Breast epithelium (tissue), 4 donors: ENCODE data around the gene PCGF1. TPM values are rescaled to one million over a fixed set of nuclear protein-coding genes. Genes with fewer than 3 reads are reported as not detected.

Source experiments
- DNase-seq, 2 donors: peaks; one replicate each; pipeline ENCODE4 v3.0.0-alpha.2; 2019; ENCODE audit warnings: low spot score in 2 of 2
- H3K27ac ChIP-seq, 2 donors: fragments of 200-600 bp; sonication (generic) in 1 of 2; one replicate each; pipeline ENCODE4 v1.5.1; 2016 to 2019; ENCODE audit warnings: mild to moderate bottlenecking in 1 of 2
- H3K27me3 ChIP-seq, 2 donors: fragments of 200-600 bp; sonication (generic) in 1 of 2; one replicate each; pipeline versions ENCODE4 v1.5.1 to v1.6.0; 2017 to 2019; ENCODE audit warnings: control low read depth in 1 of 2, mild to moderate bottlenecking in 1 of 2
- H3K36me3 ChIP-seq: fragments of 200-600 bp; one replicate; pipeline ENCODE4 v1.5.1; 2019
- H3K4me1 ChIP-seq, 2 donors: fragments of 200-600 bp; sonication (generic); one replicate each; pipeline ENCODE4 v1.5.1; 2016 to 2019; ENCODE audit warnings: control low read depth in 1 of 2
- H3K4me3 ChIP-seq, 3 donors: fragments of 200-600 bp; sonication (generic); 1 replicate in 2 of 3; 2 replicates in 1 of 3; pipeline ENCODE4 v1.5.1; 2016 to 2019; ENCODE audit warnings: mild to moderate bottlenecking in 3 of 3, moderate library complexity in 2 of 3
- H3K9me3 ChIP-seq, 2 donors: fragments of 200-600 bp; sonication (generic) in 1 of 2; one replicate each; pipeline ENCODE4 v1.5.1; 2016 to 2019; ENCODE audit warnings: control low read depth in 1 of 2
- CTCF ChIP-seq, 3 donors: fragments of 450-650 bp; IDR thresholded peaks; one replicate each; pipeline ENCODE4 v1.5.1; 2016 to 2017; ENCODE audit warnings: antibody characterized with exemption in 3 of 3, mild to moderate bottlenecking in 3 of 3, moderate library complexity in 3 of 3
- POLR2A ChIP-seq: fragments of 450-650 bp; IDR thresholded peaks from one replicate; pipeline ENCODE4 v1.6.1; 2016; ENCODE audit warnings: antibody characterized with exemption, mild to moderate bottlenecking, moderate library complexity
- POLR2AphosphoS5 ChIP-seq, 3 donors: sonication (generic); formaldehyde crosslinking; IDR thresholded peaks; one replicate each; pipeline ENCODE4 v1.6.1; 2017; ENCODE audit warnings: antibody characterized with exemption in 3 of 3
- intact Hi-C: fragments of 100-400 bp; cut with DNase I; formaldehyde crosslinking; loops from one replicate; pipeline ENCODE4 v1.15.1; 2023; ENCODE audit warnings: low total_unique reads
- total RNA-seq, 3 donors: library from RNA; depleted of rRNA; stranded (reverse); fragments of >200 nt; gene quantifications; one replicate each; pipeline ENCODE4 v1.1.0, GENCODE V29; 2016

PCGF1 gene
- total RNA-seq, 3 donors from 2014 or later: 18.3 to 20.3 (median 19.8) TPM

GRCh38 chr2:74522516-74522915 lies 15.0 kb upstream of the PCGF1 start:
- intact Hi-C loops: no loop called here
- Histone ChIP-seq H3K27ac (no peak overlapping the region), H3K36me3 (no peaks in the 10 kb centered on the region), H3K9me3 (no peaks in the 10 kb centered on the region), H3K4me1 (no peaks in the 10 kb centered on the region), H3K27me3 (peaks cover 0 to 30% of the 10 kb centered on the region in 2 donors), H3K4me3 (no peak overlapping the region)
- TF ChIP-seq CTCF (IDR thresholded peaks at IDR 0.05) (no peak), POLR2A (no peak), POLR2AphosphoS5 (IDR thresholded peaks at IDR 0.05) (no peak)
- no peak for DNase-seq

- Histone ChIP-seq H3K27me3 (peaks cover 17 to 86% of the 10 kb centered on the region in 2 donors), H3K4me3 (peak overlapping the region; percentile 21 to 68 (median 40)), H3K36me3 (no peaks in the 10 kb centered on the region), H3K27ac (no peak overlapping the region), H3K4me1 (no peaks in the 10 kb centered on the region), H3K9me3 (no peaks in the 10 kb centered on the region)
- TF ChIP-seq POLR2A: no peak
- TF ChIP-seq POLR2AphosphoS5 (IDR thresholded peaks at IDR 0.05): no peak
- no peak for TF ChIP-seq CTCF (IDR thresholded peaks at IDR 0.05)
- no peak for DNase-seq
- intact Hi-C loops: no loop called here
These were observed 9.2 kb upstream of the PCGF1 start for GRCh38 chr2:74516650-74517049.

DNA sequence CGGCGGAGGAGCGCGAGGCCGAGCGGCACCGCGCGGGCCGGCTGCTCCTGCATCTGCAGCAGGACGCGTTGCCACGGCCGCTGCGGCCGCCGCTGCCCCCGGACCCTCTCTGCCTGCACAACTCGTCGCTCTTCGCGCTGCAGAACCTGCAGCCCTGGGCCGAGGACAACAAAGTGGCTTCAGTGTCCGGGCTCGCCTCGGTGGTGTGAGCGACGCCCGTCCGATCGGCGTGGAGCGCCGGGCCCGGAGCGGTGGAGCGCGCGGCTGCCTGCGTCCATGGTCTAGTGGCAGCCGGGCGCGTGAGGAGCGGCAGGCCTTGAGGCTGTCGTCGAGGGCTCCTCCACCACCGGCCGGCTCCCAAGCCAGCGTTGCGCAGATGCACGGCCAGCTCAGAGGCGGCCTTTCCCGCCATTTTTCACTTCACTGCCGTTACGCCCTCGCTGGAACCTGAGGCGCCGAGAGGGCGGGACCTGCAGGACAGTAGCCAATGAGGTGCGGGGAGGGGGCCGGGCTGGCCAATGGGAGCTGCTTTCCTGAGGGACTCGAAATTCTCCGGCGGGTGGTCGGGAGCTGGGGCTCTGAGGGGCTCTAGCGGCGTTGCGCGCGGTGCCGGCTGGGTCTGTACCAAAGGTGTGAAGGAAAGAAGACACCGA lies 8.6 kb upstream of the PCGF1 start:
- no peaks in the 10 kb centered on the region for H3K9me3 ChIP-seq
- no peak for TF ChIP-seq POLR2A
- TF ChIP-seq POLR2AphosphoS5 (IDR thresholded peaks at IDR 0.05): no peak
- TF ChIP-seq CTCF (IDR thresholded peaks at IDR 0.05): no peak
- H3K36me3 ChIP-seq: no peaks in the 10 kb centered on the region
- no peaks in the 10 kb centered on the region for H3K4me1 ChIP-seq
- H3K4me3 ChIP-seq: peak overlapping the region; percentile 21 to 68 (median 40)
- peaks cover 17 to 86% of the 10 kb centered on the region in 2 donors for H3K27me3 ChIP-seq
- peak in 1 of 2 donors; percentile 52 for DNase-seq
- H3K27ac ChIP-seq: no peak overlapping the region
- intact Hi-C loops: no loop called here

DNA sequence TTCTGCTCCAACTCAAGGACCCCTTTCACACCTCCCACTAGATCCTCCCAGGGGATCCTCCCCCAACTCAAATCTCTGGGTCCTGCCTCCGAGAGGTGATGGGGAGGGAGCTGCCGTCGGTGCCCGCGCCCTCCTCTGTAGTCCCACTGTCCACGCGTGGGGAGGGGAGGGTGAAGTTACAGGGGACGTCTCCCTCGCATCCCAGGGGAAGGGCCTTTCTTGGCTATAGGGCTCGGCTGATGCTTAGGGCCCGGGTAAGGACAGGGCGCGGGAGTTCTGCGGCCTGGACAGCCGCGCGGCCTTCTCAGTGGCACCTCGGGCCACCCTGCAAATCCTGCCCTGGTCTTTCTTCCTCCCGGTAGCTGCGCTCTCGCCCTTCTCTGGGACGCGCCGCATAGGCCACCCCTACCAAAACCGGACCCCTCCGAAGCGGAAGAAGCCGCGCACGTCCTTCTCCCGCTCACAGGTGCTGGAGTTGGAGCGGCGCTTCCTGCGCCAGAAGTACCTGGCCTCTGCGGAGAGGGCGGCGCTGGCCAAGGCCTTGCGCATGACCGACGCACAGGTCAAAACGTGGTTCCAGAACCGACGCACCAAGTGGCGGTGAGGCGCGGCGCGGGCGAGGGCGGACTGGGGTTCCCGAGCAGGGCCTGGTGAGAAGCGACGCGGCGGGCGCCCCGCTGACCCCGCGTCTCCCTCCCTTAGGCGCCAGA lies 7.9 kb upstream of the PCGF1 start:
- Histone ChIP-seq H3K27me3 (peaks cover 17 to 82% of the 10 kb centered on the region in 2 donors), H3K36me3 (no peaks in the 10 kb centered on the region)
- DNase-seq: no peak

More for the DNA sequence above, 7.9 kb upstream of the PCGF1 start:
- intact Hi-C loops: no loop called here
- Histone ChIP-seq H3K4me3 (peak overlapping the region; percentile 21 to 68 (median 40)), H3K27ac (no peak overlapping the region), H3K9me3 (no peaks in the 10 kb centered on the region), H3K4me1 (no peaks in the 10 kb centered on the region)
- no peak for TF ChIP-seq CTCF (IDR thresholded peaks at IDR 0.05)
- TF ChIP-seq POLR2AphosphoS5 (IDR thresholded peaks at IDR 0.05): no peak
- TF ChIP-seq POLR2A: no peak
